ENCODE data around the gene CD72.
"Not testable (repeated sequence)": the region's sequence is repeated elsewhere in the genome, so short reads cannot be mapped to it uniquely, and the experiment has no call there.

Gene CD72

DNA sequence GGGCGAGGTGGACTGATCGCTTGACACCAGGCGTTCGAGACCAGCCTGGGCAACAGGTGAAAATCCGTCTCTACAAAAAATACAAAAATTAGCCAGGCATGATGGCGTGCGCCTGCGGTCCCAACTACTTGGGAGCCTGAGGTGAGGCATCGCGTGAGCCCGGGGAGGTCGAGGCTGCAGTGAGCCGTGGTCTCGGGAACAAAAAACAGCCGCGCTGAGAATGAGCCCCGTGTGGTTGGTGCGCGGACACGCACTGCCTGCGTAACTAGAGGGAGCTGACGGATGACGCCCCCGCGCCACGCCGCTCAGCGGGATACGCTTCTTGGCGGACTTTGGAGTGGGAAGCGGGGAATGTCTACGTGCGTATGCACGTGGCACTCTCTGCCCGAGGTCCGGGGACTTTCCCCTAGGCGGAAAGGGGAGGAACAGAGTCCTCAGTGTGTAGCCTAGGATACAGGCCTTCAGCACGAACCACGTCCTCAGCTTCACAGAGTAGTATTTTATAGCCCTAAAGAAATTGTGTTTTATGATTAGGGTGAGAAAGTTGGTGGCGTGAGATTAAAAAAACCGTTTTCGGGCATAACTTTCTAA, 39.4 kb upstream of the CD72 start, which contains the start of gene RMRP:
Gene RMRP, minus strand, starts transcription at position 474 of the 591 bp plus-strand sequence.
- DNase-seq: peak; percentile 91
- H3K4me1 Mint-ChIP-seq: peaks cover 69% of the 10 kb centered on the region
- H3K9me3 Mint-ChIP-seq: no peaks in the 10 kb centered on the region
- H3K36me3 Mint-ChIP-seq: peaks cover 38% of the 10 kb centered on the region
- H3K4me3 Mint-ChIP-seq: peak within 1 kb of the TSS; percentile 81
- H3K27ac Mint-ChIP-seq: peak within 1 kb of the TSS; percentile 96
- CTCF ChIA-PET: interaction anchor here (0.6 to 13.6 kb wide), 20 partner anchors 10 to 181 kb away, joined by 3 to 96 read pairs (median 4); partner anchors contain the start of genes CD72, CREB3, GBA2 and RGP1
- peaks cover 18% of the 10 kb centered on the region for H3K27me3 Mint-ChIP-seq

DNA sequence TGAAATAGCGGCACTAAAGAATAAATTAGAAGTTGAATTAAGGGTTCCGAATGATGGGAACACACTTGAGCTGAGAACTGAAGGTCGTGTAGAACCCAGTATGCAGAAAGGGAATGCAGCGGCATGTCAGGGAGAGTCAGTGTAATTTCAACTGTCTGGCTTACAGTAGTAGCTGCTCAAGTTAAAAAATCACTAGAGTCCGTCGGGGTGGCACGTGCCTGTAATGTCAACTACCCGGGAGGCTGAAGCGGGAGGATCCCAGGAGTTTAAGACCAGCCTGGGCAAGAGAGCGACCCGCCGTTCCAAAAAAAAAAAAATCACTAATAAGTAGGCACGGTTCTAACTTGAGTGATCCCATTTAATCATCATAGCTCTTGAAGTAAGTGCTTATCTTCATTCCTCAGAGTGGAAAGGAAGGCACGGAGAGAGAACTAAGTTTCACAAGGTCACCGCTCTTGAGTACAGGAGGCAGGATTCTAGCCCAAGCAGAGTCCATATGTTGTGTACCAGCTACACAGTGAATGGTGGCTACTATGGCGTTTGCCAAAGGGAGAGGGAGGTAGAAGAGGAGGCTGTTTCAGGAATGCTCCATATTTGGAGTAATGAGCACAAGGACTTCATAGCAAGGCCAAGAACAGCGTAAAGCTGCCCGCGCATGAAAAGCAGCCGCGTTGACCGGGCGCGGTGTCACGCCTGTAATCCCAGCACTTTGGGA, 38.8 kb upstream of the CD72 start:
- peaks cover 68% of the 10 kb centered on the region for H3K4me1 Mint-ChIP-seq
- DNase-seq: no peak
- H3K4me3 Mint-ChIP-seq: peak overlapping the region; percentile 81
- peaks cover 18% of the 10 kb centered on the region for H3K27me3 Mint-ChIP-seq
- peaks cover 31% of the 10 kb centered on the region for H3K36me3 Mint-ChIP-seq
- H3K27ac Mint-ChIP-seq: peak overlapping the region; percentile 96
- CTCF ChIA-PET: interaction anchor here (0.6 to 13.6 kb wide), 10 partner anchors 9 to 169 kb away, joined by 3 to 96 read pairs (median 8); partner anchors contain the start of genes CREB3, GBA2, RGP1 and SIT1
- H3K9me3 Mint-ChIP-seq: no peaks in the 10 kb centered on the region

DNA sequence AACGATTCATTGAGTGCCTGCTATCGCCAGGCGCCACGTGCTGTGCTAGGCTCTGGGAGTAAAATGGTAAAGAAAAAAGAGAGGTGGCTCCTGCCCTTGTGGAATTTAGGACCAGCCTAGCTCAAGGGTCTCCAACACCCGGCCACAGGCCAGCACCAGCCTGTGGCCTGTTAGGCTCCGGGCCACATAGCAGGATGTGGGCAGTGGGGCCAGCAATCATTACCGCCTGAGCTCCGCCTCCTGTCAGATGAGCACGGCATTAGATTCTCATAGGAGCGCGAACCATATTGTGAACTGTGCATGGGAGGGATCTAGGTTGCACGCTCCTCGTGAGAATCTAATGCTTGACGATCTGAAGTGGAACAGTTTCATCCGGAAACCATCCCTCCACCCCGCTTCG, 38.1 kb upstream of the CD72 start:
- Mint-ChIP-seq H3K4me1 (peaks cover 68% of the 10 kb centered on the region), H3K4me3 (no peak overlapping the region), H3K9me3 (no peaks in the 10 kb centered on the region), H3K27ac (peak overlapping the region; percentile 96), H3K27me3 (peaks cover 18% of the 10 kb centered on the region), H3K36me3 (peaks cover 27% of the 10 kb centered on the region)
- DNase-seq: no peak
- CTCF ChIA-PET: interaction anchor here (0.9 to 13.6 kb wide), 6 partner anchors 9 to 76 kb away, joined by 3 to 96 read pairs (median 23); partner anchors contain the start of genes CREB3, SIT1 and TLN1

DNA sequence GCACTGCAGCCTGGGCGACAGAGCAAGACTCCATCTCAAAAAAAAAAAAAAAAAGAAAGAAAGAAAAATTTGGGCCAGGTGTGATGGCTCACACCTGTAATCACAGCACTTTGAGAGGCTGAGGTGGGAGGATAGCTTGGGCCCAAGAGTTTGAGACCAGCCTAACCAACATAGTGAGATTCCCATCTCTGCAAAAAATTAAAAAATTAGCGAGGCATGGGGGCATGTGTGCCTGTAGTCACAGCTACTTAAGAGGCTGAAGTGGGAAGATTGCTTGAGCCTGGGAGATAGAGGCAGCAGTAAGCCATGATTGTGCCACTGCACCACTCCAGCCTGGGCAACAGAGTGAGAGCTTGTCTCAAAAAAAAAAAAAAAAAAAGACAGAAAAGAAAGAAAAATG, 35.4 kb upstream of the CD72 start:
- no peak for DNase-seq
- Mint-ChIP-seq H3K27ac (no peak overlapping the region), H3K27me3 (peaks cover 17% of the 10 kb centered on the region), H3K9me3 (no peaks in the 10 kb centered on the region), H3K4me1 (peaks cover 57% of the 10 kb centered on the region), H3K4me3 (no peak overlapping the region), H3K36me3 (peaks cover 21% of the 10 kb centered on the region)
- CTCF ChIA-PET: interaction anchor here (1.0 to 13.6 kb wide), 2 partner anchors 43 to 97 kb away, joined by 3 to 96 read pairs; no protein-coding TSS in a partner anchor

DNA sequence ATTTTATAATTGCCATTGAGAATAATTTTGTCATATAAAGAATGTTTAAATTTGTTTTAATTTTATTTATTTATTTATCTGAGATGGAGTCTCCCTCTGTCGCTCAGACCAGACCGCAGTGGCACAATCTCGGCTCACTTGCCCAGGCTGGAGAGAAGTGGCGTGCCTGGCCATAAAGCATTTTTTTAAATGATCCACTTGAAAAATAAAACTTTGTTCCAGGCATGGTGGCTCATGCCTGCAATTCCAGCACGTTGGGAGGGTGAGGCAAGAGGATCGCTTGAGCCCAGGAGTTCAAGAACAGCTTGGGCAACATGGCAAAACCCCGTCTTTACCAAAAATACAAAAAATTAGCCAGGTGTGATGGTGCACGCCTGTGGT, 34.6 kb upstream of the CD72 start:
- Mint-ChIP-seq H3K27me3 (peaks cover 12% of the 10 kb centered on the region), H3K27ac (no peak overlapping the region), H3K9me3 (no peaks in the 10 kb centered on the region), H3K4me3 (no peak overlapping the region), H3K36me3 (peaks cover 27% of the 10 kb centered on the region), H3K4me1 (peaks cover 63% of the 10 kb centered on the region)
- CTCF ChIA-PET: interaction anchor here (1.0 kb wide), 1 partner anchor 97 kb away, joined by 3 read pairs; no protein-coding TSS in a partner anchor
- DNase-seq: no peak

GRCh38 chr9:35651956-35652828, 34.0 kb upstream of the CD72 start:
- Mint-ChIP-seq H3K4me1 (peaks cover 63% of the 10 kb centered on the region), H3K27ac (peak overlapping the region; percentile 62), H3K27me3 (peaks cover 7% of the 10 kb centered on the region), H3K4me3 (peak overlapping the region; percentile 97), H3K36me3 (peaks cover 27% of the 10 kb centered on the region), H3K9me3 (no peaks in the 10 kb centered on the region)
- CTCF ChIA-PET: interaction anchor here (1.1 to 10.3 kb wide), 3 partner anchors 36 to 44 kb away, joined by 3 to 81 read pairs (median 11); partner anchors contain the start of gene CD72
- DNase-seq: no peak

DNA sequence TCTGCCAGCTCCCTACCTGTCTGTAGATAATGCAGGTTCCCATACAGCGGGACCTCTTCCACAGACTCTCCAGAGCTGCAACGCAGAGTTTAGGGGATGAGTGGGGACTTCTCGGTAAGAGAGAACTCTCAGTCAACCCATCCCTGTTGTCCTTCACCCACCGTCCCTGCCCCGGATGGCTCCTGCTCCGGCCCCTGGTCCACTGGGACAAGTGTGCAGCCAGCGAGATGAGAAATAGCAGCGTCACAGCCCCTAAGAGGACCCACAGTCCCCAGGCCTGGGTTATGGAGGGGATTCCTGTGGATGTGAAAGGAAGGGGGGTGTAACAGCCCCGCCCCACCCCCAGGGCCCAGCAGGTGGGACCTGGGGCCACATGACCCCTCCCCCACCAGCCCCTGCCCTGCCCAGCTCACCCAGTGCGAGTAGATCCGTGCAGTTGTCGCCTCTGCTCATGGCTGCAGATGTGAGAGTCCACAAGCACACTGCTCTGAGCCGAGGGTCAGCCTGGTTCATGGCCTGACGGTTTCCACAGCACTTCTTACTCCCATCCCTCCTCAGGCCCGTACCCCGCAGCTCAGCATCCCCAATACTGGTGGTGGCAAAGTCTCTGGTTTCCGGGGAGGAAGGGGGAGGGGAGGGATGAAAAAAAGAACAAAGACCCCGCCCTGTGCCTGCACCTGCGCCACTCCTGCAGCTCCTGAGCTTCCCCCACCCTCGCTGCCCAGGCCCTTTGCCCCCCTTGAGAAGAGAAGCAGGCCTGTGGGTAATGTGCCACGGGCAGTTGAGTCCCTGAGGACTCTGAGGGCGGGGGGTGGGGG, 32.3 kb upstream of the CD72 start, which contains the start of gene SIT1:
Gene SIT1, minus strand, starts transcription at position 591 of the 818 bp plus-strand sequence. Its CDS starts 78 bp downstream, at position 513.
- peak; percentile 63 for DNase-seq
- Mint-ChIP-seq H3K4me1 (peaks cover 55% of the 10 kb centered on the region), H3K27me3 (no peaks in the 10 kb centered on the region), H3K9me3 (no peaks in the 10 kb centered on the region), H3K36me3 (peaks cover 33% of the 10 kb centered on the region), H3K27ac (peak within 1 kb of the TSS; percentile 92), H3K4me3 (peak within 1 kb of the TSS; percentile 97)
- CTCF ChIA-PET: interaction anchor here (1.0 to 10.3 kb wide), 7 partner anchors 8 to 82 kb away, joined by 3 to 94 read pairs (median 7); partner anchors contain the start of genes CCDC107, CD72, CREB3 and RMRP

DNA sequence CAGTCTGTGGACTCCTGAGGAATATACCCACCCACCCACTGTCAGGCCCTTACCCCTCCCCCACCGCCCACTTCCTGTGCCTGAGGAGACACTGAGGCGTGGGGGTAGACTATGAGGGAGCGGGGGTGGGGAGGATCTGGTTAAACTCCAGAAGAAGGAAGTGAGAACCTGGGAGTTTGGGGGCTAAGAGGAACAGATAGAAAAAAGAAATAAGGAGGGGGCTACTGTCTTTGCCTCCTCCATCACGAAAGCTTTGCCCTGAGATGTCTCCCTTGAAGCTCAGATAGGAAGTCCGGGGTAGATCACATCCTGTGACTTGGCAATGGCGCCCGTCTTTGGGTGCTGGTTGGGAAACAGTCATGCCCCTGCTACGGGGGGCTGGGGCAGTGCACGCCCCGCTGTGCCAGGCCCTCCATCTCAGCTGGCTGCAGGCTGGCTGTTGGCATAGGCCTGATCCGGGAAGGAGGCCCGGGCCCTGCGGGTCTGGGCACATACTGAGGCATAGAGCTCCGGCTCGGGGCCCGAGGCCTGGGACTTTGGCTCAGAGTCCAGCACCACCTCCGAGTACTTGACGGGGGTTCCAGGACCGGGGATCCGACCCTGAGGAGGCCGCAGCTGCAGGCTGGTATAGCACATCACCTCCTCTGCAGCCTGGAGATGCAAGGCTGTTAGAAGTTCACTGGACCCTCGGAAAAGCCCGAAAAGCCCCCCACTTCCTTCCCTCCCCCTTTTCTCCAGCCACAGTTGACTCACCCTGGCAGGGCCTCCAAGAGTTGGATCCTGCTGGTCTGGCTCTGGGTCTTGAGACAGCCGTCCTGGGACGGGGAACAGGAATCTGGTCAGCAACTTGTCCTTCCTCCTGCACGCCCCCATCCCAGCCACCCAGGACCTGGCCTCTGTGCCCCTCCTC, 31.5 kb upstream of the CD72 start:
- H3K9me3 Mint-ChIP-seq: no peaks in the 10 kb centered on the region
- H3K4me1 Mint-ChIP-seq: peaks cover 61% of the 10 kb centered on the region
- H3K27ac Mint-ChIP-seq: peak overlapping the region; percentile 92
- CTCF ChIA-PET: interaction anchor here (0.9 to 10.3 kb wide), 9 partner anchors 9 to 83 kb away, joined by 3 to 94 read pairs (median 7); partner anchors contain the start of genes CCDC107, CD72, CREB3 and RMRP
- peak overlapping the region; percentile 97 for H3K4me3 Mint-ChIP-seq
- peak; percentile 70 for DNase-seq
- no peaks in the 10 kb centered on the region for H3K27me3 Mint-ChIP-seq
- H3K36me3 Mint-ChIP-seq: peaks cover 33% of the 10 kb centered on the region

DNA sequence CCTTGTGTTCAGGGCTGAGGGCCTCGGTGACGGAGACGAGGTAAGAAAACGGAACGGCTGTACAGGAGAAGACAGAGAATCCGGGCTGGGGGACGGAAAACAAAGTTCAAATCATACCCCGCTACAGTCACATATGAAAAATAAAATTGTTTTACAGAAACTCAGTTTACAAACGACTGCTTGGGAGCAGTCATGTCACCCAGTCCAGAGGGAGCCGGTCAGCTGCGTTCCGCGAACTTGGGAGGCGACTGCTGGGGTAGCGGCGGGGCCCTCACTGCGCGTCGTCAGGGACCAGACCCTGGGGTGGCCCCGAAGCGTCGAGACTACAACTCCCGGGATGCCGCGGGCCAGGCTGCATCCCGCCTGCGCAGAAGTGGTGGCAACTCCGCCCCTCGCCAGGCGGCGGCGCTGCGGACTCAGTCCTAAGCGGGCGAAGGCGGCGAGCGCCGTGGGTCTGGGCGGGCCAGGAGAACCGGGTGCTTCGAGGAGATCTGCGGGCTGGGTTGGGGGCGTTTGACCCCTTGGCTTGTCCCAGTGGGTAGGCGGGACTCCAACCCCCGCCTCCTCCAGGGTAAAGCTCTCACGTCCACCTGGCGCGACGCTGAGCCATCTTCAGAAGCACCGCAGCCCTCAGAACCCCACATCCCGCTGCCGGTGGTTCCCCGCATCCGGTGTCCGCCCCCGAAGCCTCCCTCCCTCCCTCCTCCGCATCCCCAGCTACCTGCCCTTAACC, 28.5 kb upstream of the CD72 start:
- H3K4me1 Mint-ChIP-seq: peaks cover 61% of the 10 kb centered on the region
- peak overlapping the region; percentile 97 for H3K4me3 Mint-ChIP-seq
- H3K27ac Mint-ChIP-seq: peak overlapping the region; percentile 92
- no peaks in the 10 kb centered on the region for H3K9me3 Mint-ChIP-seq
- H3K27me3 Mint-ChIP-seq: no peaks in the 10 kb centered on the region
- CTCF ChIA-PET: interaction anchor here (0.6 to 10.3 kb wide), 16 partner anchors 11 to 167 kb away, joined by 3 to 94 read pairs (median 5); partner anchors contain the start of genes ARHGEF39, CCDC107, CD72 and RMRP
- peaks cover 47% of the 10 kb centered on the region for H3K36me3 Mint-ChIP-seq
- DNase-seq: peak; percentile 95

- H3K4me3 Mint-ChIP-seq: peak overlapping the region; percentile 97
- peaks cover 61% of the 10 kb centered on the region for H3K4me1 Mint-ChIP-seq
- no peak for DNase-seq
- peak overlapping the region; percentile 92 for H3K27ac Mint-ChIP-seq
- H3K36me3 Mint-ChIP-seq: peaks cover 52% of the 10 kb centered on the region
- no peaks in the 10 kb centered on the region for H3K27me3 Mint-ChIP-seq
- H3K9me3 Mint-ChIP-seq: peaks cover 3% of the 10 kb centered on the region
- CTCF ChIA-PET: interaction anchor here (1.2 to 10.3 kb wide), 9 partner anchors 12 to 89 kb away, joined by 3 to 94 read pairs (median 20); partner anchors contain the start of genes ARHGEF39, CCDC107, CD72 and RMRP
Observed at GRCh38 chr9:35646153-35646532, 27.9 kb upstream of the CD72 start.

GRCh38 chr9:35645736-35646135, 27.5 kb upstream of the CD72 start:
- peaks cover 56% of the 10 kb centered on the region for H3K36me3 Mint-ChIP-seq
- not testable (repeated sequence) for H3K27me3 Mint-ChIP-seq

More at GRCh38 chr9:35645736-35646135, 27.5 kb upstream of the CD72 start:
- not testable (repeated sequence) for DNase-seq, H3K9me3 Mint-ChIP-seq
- CTCF ChIA-PET: interaction anchor here (1.2 to 10.3 kb wide), 7 partner anchors 13 to 90 kb away, joined by 4 to 94 read pairs (median 21); partner anchors contain the start of genes ARHGEF39, CCDC107, CD72 and RMRP
- Mint-ChIP-seq H3K4me1 (peaks cover 61% of the 10 kb centered on the region), H3K27ac (peak overlapping the region; percentile 92), H3K4me3 (peak overlapping the region; percentile 97)
